IMR-90 (cell line): ENCODE results near the gene FAM83B. TPM values are rescaled to one million over a fixed set of nuclear protein-coding genes. Genes with fewer than 3 reads are reported as not detected.

Experiments used
- ATAC-seq: fragments of 200-7000 bp; cut with Tn5 transposase; 2 replicates; pipeline ENCODE4 v1.9.1; 2020; ENCODE audit warnings: low read depth, mild to moderate bottlenecking, moderate library complexity
- BruUV-seq: library from RNA; stranded (reverse); fragments of 400-500 nt; replicated peaks from 2 replicates; lab custom pipeline; 2021; lab: Mats Ljungman, UMichigan
- CTCF ChIA-PET: fragments of 300-600 bp; formaldehyde crosslinking; extraction: SDS; loops from one replicate; lab custom pipeline; 2021; ENCODE audit warnings: antibody characterized with exemption; lab: Yijun Ruan, JAX
- POLR2A ChIA-PET: fragments of 300-600 bp; sonication (Branson Sonifier 250); formaldehyde crosslinking; loops from one replicate; lab custom pipeline; 2022; ENCODE audit warnings: antibody characterized with exemption; ENCODE audit not compliant: unreplicated experiment; lab: Charles Lee
- DNase-seq: peaks from one replicate; pipeline ENCODE4 v3.0.0; 2013
- H2AFZ ChIP-seq: replicated peaks from 2 replicates; pipeline ENCODE3; 2013; ENCODE audit warnings: low read length, mild to moderate bottlenecking; ENCODE audit not compliant: poor library complexity
- H2AK5ac ChIP-seq: 2 replicates; pipeline ENCODE4 v1.6.1; 2013; ENCODE audit warnings: low read depth, low read length, inconsistent platforms
- H2AK9ac ChIP-seq: replicated peaks from 2 replicates; pipeline ENCODE3; 2013; ENCODE audit warnings: mild to moderate bottlenecking, low read depth, low read length, moderate library complexity; ENCODE audit not compliant: poor library complexity
- H2BK120ac ChIP-seq: 2 replicates; pipeline ENCODE4 v1.6.1; 2013; ENCODE audit warnings: low read depth, low read length, inconsistent platforms
- H2BK15ac ChIP-seq: 3 replicates; pipeline ENCODE4 v1.6.1; 2013; ENCODE audit warnings: low read depth, low read length, inconsistent platforms
- H2BK20ac ChIP-seq: 2 replicates; pipeline ENCODE4 v1.6.1; 2013; ENCODE audit warnings: low read depth, mild to moderate bottlenecking, inconsistent platforms, low read length, moderate library complexity
- H2BK5ac ChIP-seq: 2 replicates; pipeline ENCODE4 v1.6.1; 2013; ENCODE audit warnings: mild to moderate bottlenecking, low read depth, low read length, inconsistent platforms; ENCODE audit not compliant: poor library complexity, severe bottlenecking
- H3K14ac ChIP-seq: replicated peaks from 2 replicates; pipeline ENCODE4 v1.6.1; 2013; ENCODE audit warnings: low read depth, low read length, inconsistent platforms
- H3K18ac ChIP-seq: 2 replicates; pipeline ENCODE4 v1.6.1; 2013; ENCODE audit warnings: low read depth, low read length, control low read depth
- H3K23ac ChIP-seq: 2 replicates; pipeline ENCODE4 v1.6.1; 2013; ENCODE audit warnings: low read depth, low read length, inconsistent platforms
- H3K27ac ChIP-seq: 2 replicates; pipeline ENCODE4 v1.5.1; 2013; ENCODE audit warnings: mild to moderate bottlenecking, control low read depth, low read length; ENCODE audit not compliant: insufficient read depth
- H3K27me3 ChIP-seq: 2 replicates; pipeline ENCODE4 v1.6.1; 2013; ENCODE audit warnings: low read length; ENCODE audit not compliant: control insufficient read depth, insufficient read depth
- H3K36me3 ChIP-seq: 2 replicates; pipeline ENCODE4 v1.6.1; 2013; ENCODE audit warnings: low read length, mixed read lengths; ENCODE audit not compliant: control insufficient read depth, insufficient read depth
- H3K4ac ChIP-seq: 2 replicates; pipeline ENCODE4 v1.6.1; 2013; ENCODE audit warnings: low read depth, low read length, inconsistent platforms
- H3K4me1 ChIP-seq: 2 replicates; pipeline ENCODE4 v1.6.1; 2013; ENCODE audit warnings: low read length, mixed read lengths; ENCODE audit not compliant: control insufficient read depth, insufficient read depth
- H3K4me2 ChIP-seq: 2 replicates; pipeline ENCODE4 v1.6.1; 2013; ENCODE audit warnings: low read depth, mild to moderate bottlenecking, control low read depth, low read length, moderate library complexity
- H3K4me3 ChIP-seq: 2 replicates; pipeline ENCODE4 v1.5.1; 2013; ENCODE audit warnings: low read depth, mild to moderate bottlenecking, control low read depth, low read length, moderate library complexity; ENCODE audit not compliant: insufficient read depth
- H3K56ac ChIP-seq: 2 replicates; pipeline ENCODE4 v1.6.1; 2013; ENCODE audit warnings: low read length, inconsistent platforms; ENCODE audit not compliant: insufficient read depth; ENCODE audit errors: extremely low read depth
- H3K79me1 ChIP-seq, 2 experiments: 2 replicates each; pipeline ENCODE4 v1.6.1; 2013; ENCODE audit warnings: low read length in 2 of 2, inconsistent platforms in 1 of 2, low read depth in 1 of 2
- H3K9ac ChIP-seq: 2 replicates; pipeline ENCODE4 v1.6.1; 2013; ENCODE audit warnings: low read depth, low read length, control low read depth
- H3K9me1 ChIP-seq: 2 replicates; pipeline ENCODE4 v1.6.1; 2013; ENCODE audit warnings: low read length, inconsistent platforms; ENCODE audit not compliant: insufficient read depth
- H3K9me3 ChIP-seq: 2 replicates; pipeline ENCODE4 v1.6.1; 2013; ENCODE audit warnings: low read length; ENCODE audit not compliant: control insufficient read depth, insufficient read depth
- H4K20me1 ChIP-seq: 2 replicates; pipeline ENCODE4 v1.6.1; 2013; ENCODE audit warnings: low read length, inconsistent platforms; ENCODE audit not compliant: insufficient read depth
- H4K5ac ChIP-seq: 2 replicates; pipeline ENCODE4 v1.6.1; 2013; ENCODE audit warnings: mild to moderate bottlenecking, low read depth, low read length, control low read depth
- H4K8ac ChIP-seq, 2 experiments: 2 replicates each; pipeline ENCODE4 v1.6.1; 2013; ENCODE audit warnings: low read depth in 2 of 2, low read length in 2 of 2, control low read depth in 1 of 2, inconsistent platforms in 1 of 2
- H4K91ac ChIP-seq: 2 replicates; pipeline ENCODE4 v1.6.1; 2013; ENCODE audit warnings: low read depth, low read length, inconsistent platforms; ENCODE audit not compliant: insufficient read depth
- BHLHE40 ChIP-seq: fragments of 150-350 bp; IDR thresholded peaks from 2 replicates; pipeline ENCODE4 v1.6.1; 2016; ENCODE audit warnings: mild to moderate bottlenecking, low read depth, low read length
- CEBPB ChIP-seq: IDR thresholded peaks from 2 replicates; pipeline ENCODE4 v1.6.1; 2012; ENCODE audit warnings: low read depth, low read length, improper control_type of control experiment
- CHD1 ChIP-seq: IDR thresholded peaks from 2 replicates; pipeline ENCODE4 v1.6.1; 2012; ENCODE audit warnings: low read depth, low read length, improper control_type of control experiment
- CTCF ChIP-seq: conservative IDR thresholded peaks from 2 replicates; pipeline ENCODE4 v1.5.1; 2012; ENCODE audit warnings: mild to moderate bottlenecking, low read depth, low read length, improper control_type of control experiment
- ELK1 ChIP-seq: fragments of 150-350 bp; IDR thresholded peaks from 2 replicates; pipeline ENCODE4 v1.6.1; 2016; ENCODE audit warnings: low read depth, mild to moderate bottlenecking, low read length, moderate library complexity, borderline replicate concordance
- FOS ChIP-seq: fragments of 150-350 bp; IDR thresholded peaks from 2 replicates; pipeline ENCODE4 v1.6.1; 2016; ENCODE audit warnings: low read depth, low read length
- MAFK ChIP-seq: IDR thresholded peaks from 2 replicates; pipeline ENCODE4 v1.6.1; 2012; ENCODE audit warnings: low read depth, low read length, improper control_type of control experiment
- MAZ ChIP-seq: IDR thresholded peaks from 2 replicates; pipeline ENCODE4 v1.6.1; 2012; ENCODE audit warnings: low read depth, mild to moderate bottlenecking, low read length, improper control_type of control experiment, moderate library complexity, borderline replicate concordance
- MXI1 ChIP-seq: IDR thresholded peaks from 2 replicates; pipeline ENCODE4 v1.6.1; 2012; ENCODE audit warnings: low read depth, mild to moderate bottlenecking, low read length, moderate library complexity, borderline replicate concordance
- NFE2L2 ChIP-seq: fragments of 150-350 bp; IDR thresholded peaks from 2 replicates; pipeline ENCODE4 v1.6.1; 2016; ENCODE audit warnings: low read depth, mild to moderate bottlenecking, low read length
- POLR2A ChIP-seq: IDR thresholded peaks from 2 replicates; pipeline ENCODE4 v1.6.1; 2012; ENCODE audit warnings: mild to moderate bottlenecking, low read depth, low read length
- RAD21 ChIP-seq: IDR thresholded peaks from 2 replicates; pipeline ENCODE4 v1.6.1; 2012; ENCODE audit warnings: low read length, improper control_type of control experiment
- RCOR1 ChIP-seq: IDR thresholded peaks from 2 replicates; pipeline ENCODE4 v1.6.1; 2012; ENCODE audit warnings: mild to moderate bottlenecking, low read length, improper control_type of control experiment; ENCODE audit not compliant: insufficient replicate concordance
- RFX5 ChIP-seq: IDR thresholded peaks from 2 replicates; pipeline ENCODE4 v1.8.0; 2012; ENCODE audit warnings: low read depth, mild to moderate bottlenecking, low read length, moderate library complexity
- SMC3 ChIP-seq: fragments of 150-350 bp; IDR thresholded peaks from 2 replicates; pipeline ENCODE4 v1.6.1; 2016; ENCODE audit warnings: low read depth, mild to moderate bottlenecking, antibody characterized with exemption, low read length, moderate library complexity
- USF2 ChIP-seq: fragments of 150-350 bp; IDR thresholded peaks from 2 replicates; pipeline ENCODE4 v1.6.1; 2017; ENCODE audit warnings: mild to moderate bottlenecking, antibody characterized with exemption, low read length, low read depth
- WGBS, 2 experiments: methylation state at CpG; one replicate each; pipeline versions ENCODE4 v1.1.5 to v1.1.7; 2013; ENCODE audit warnings: missing lambda C conversion rate in 2 of 2; ENCODE audit not compliant: insufficient read length in 1 of 2; ENCODE audit errors: extremely low coverage in 2 of 2; 5-methylcytosine and 5-hydroxymethylcytosine counted together
- dilution Hi-C: fragments of 300-500 bp; cut with HindIII; formaldehyde crosslinking; loops from one replicate; pipeline ENCODE4 v1.14.3; 2018; ENCODE audit warnings: low sequenced_read_pairs; ENCODE audit not compliant: unreplicated experiment
- in situ Hi-C: fragments of 300-500 bp; cut with MboI; formaldehyde crosslinking; loops from 3 replicates; pipeline ENCODE4 v1.14.3; 2019; ENCODE audit warnings: low sequenced_read_pairs, inconsistent platforms, mixed read lengths
- intact Hi-C: fragments of 100-400 bp; cut with micrococcal nuclease; formaldehyde crosslinking; loops from 2 replicates; pipeline ENCODE4 v1.10.0; 2022
- polyA plus RNA-seq, 3 experiments: library from polyadenylated mRNA; depleted of rRNA; stranded (reverse); fragments of >200 nt; gene quantifications; 2 replicates each; pipeline ENCODE4 v1.2.3, GENCODE V29; 2012; ENCODE audit warnings: low replicate concordance in 1 of 3
- total RNA-seq: library from RNA; depleted of rRNA; stranded (reverse); fragments of >200 nt; gene quantifications from 2 replicates; pipeline ENCODE4 v1.2.3, GENCODE V29; 2012

FAM83B gene
- total and polyA plus RNA-seq, 2 of the 4 experiments (the other 2 are of a cell fraction) = 0.02 to 0.18 TPM

GRCh38 chr6:54913211-54913610 is 66.6 kb downstream of the FAM83B start:
- TF ChIP-seq MAZ = no peak
- no peak for TF ChIP-seq SMC3
- TF ChIP-seq CEBPB = no peak
- TF ChIP-seq MXI1 = no peak
- no peak for TF ChIP-seq ELK1
- TF ChIP-seq RAD21 = no peak
- no peak for TF ChIP-seq CHD1
- no peak for TF ChIP-seq RCOR1
- no peak for TF ChIP-seq RFX5
- TF ChIP-seq BHLHE40 = no peak
- TF ChIP-seq CTCF = no peak
- no peak for TF ChIP-seq FOS
- no peak for TF ChIP-seq NFE2L2
- no peak for TF ChIP-seq USF2
- TF ChIP-seq MAFK = no peak
- TF ChIP-seq POLR2A = no peak
- no peak overlapping the region for H3K14ac ChIP-seq
- H3K9ac ChIP-seq = no peak overlapping the region
- dilution Hi-C loops (no loop called here), in situ Hi-C loops (no loop called here), intact Hi-C loops (no loop called here)
- no peaks in the 10 kb centered on the region for H3K9me1 ChIP-seq
- ChIA-PET POLR2A (no interaction called here), CTCF (no interaction called here)
- no peak overlapping the region for H3K4ac ChIP-seq
- WGBS, 2 experiments = 80% methylated on average over 1 of the region's 2 CpGs; no CpG with 5 or more reads in 1 of the 2 experiments
- H2BK15ac ChIP-seq = no peak overlapping the region
- no TSS peak for BruUV-seq
- H3K4me2 ChIP-seq = no peak overlapping the region
- no peak overlapping the region for H4K8ac ChIP-seq
- H3K4me1 ChIP-seq = peaks cover 4% of the 10 kb centered on the region
- no peak overlapping the region for H2BK5ac ChIP-seq
- H4K91ac ChIP-seq = no peak overlapping the region
- no peak overlapping the region for H3K18ac ChIP-seq
- H3K9me3 ChIP-seq = no peaks in the 10 kb centered on the region
- H3K4me3 ChIP-seq = no peak overlapping the region
- ATAC-seq (no peak), DNase-seq (no peak)
- no peak overlapping the region for H4K5ac ChIP-seq
- no peaks in the 10 kb centered on the region for H3K27me3 ChIP-seq
- no peaks in the 10 kb centered on the region for H4K20me1 ChIP-seq
- no peak overlapping the region for H2AK5ac ChIP-seq
- no peaks in the 10 kb centered on the region for H3K36me3 ChIP-seq
- H2BK20ac ChIP-seq = no peak overlapping the region
- no peak overlapping the region for H2AFZ ChIP-seq
- no peak overlapping the region for H2AK9ac ChIP-seq
- H3K56ac ChIP-seq = no peak overlapping the region
- no peak overlapping the region for H3K23ac ChIP-seq
- no peaks in the 10 kb centered on the region for H3K79me1 ChIP-seq
- H3K27ac ChIP-seq = no peak overlapping the region
- H2BK120ac ChIP-seq = no peak overlapping the region
